Karpas-422 (cell line): ENCODE measurements around the gene ZBTB32. TPM values are rescaled to one million over a fixed set of nuclear protein-coding genes. Genes with fewer than 3 reads are reported as not detected.
"Not testable (repeated sequence)": the region's sequence is repeated elsewhere in the genome, so short reads cannot be mapped to it uniquely, and the experiment has no call there.

Experiments
- DNase-seq: peaks from one replicate; pipeline ENCODE4 v3.0.0-alpha.2; 2015
- H2AFZ ChIP-seq: fragments of 200-600 bp; sonication (generic); 2 replicates; pipeline ENCODE4 v1.6.1; 2014; ENCODE audit warnings: antibody characterized with exemption, low read length, mixed read lengths
- H3K27ac ChIP-seq: fragments of 200-600 bp; sonication (generic); 2 replicates; pipeline ENCODE4 v1.5.1; 2014; ENCODE audit warnings: mild to moderate bottlenecking, low read length, moderate library complexity
- H3K27me3 ChIP-seq: fragments of 200-600 bp; sonication (generic); 2 replicates; pipeline ENCODE4 v1.6.1; 2014; ENCODE audit warnings: low read length, mixed read lengths
- H3K36me3 ChIP-seq: fragments of 200-600 bp; sonication (generic); 2 replicates; pipeline ENCODE4 v1.6.1; 2014; ENCODE audit warnings: low read length, mixed read lengths; ENCODE audit not compliant: insufficient read depth
- H3K4me1 ChIP-seq: fragments of 200-600 bp; sonication (generic); 2 replicates; pipeline ENCODE4 v1.6.1; 2014; ENCODE audit warnings: mild to moderate bottlenecking, low read length, mixed read lengths
- H3K4me2 ChIP-seq: fragments of 200-600 bp; sonication (generic); 2 replicates; pipeline ENCODE4 v1.6.1; 2014; ENCODE audit warnings: low read length, low read depth, mild to moderate bottlenecking; ENCODE audit not compliant: poor library complexity, severe bottlenecking
- H3K4me3 ChIP-seq: fragments of 200-600 bp; sonication (generic); 2 replicates; pipeline ENCODE4 v1.5.1; 2014; ENCODE audit warnings: mild to moderate bottlenecking, antibody characterized with exemption, low read length, mixed read lengths
- H3K79me2 ChIP-seq: fragments of 200-600 bp; sonication (generic); 2 replicates; pipeline ENCODE4 v1.6.1; 2014; ENCODE audit warnings: mild to moderate bottlenecking, low read length, mixed read lengths
- H3K9ac ChIP-seq: fragments of 200-600 bp; sonication (generic); 2 replicates; pipeline ENCODE4 v1.6.0; 2014; ENCODE audit warnings: low read length
- H3K9me2 ChIP-seq: fragments of 200-600 bp; sonication (generic), shearing (Covaris generic); replicated peaks from 2 replicates; pipeline ENCODE4 v1.6.0; 2014; ENCODE audit warnings: mild to moderate bottlenecking, low read length, moderate library complexity; ENCODE audit not compliant: insufficient read depth
- H3K9me3 ChIP-seq: fragments of 300-700, 200-600 bp; sonication (generic); 2 replicates; pipeline ENCODE4 v1.6.1; 2014; ENCODE audit warnings: low read length, mixed read lengths
- H4K20me1 ChIP-seq: fragments of 200-600 bp; sonication (generic); 2 replicates; pipeline ENCODE4 v1.6.1; 2014; ENCODE audit warnings: mild to moderate bottlenecking, antibody characterized with exemption, low read length, low read depth; ENCODE audit not compliant: insufficient read depth
- total RNA-seq: library from RNA; depleted of rRNA; stranded (reverse); fragments of >200 nt; shearing (Covaris generic); gene quantifications from 2 replicates; pipeline ENCODE4 v1.2.3, GENCODE V29; 2014; ENCODE audit warnings: low replicate concordance

Gene ZBTB32
- total RNA-seq, 1 experiment from 2014 or later: not detected

GRCh38 chr19:35720648-35721047 is 16.3 kb downstream of the ZBTB32 start:
- Histone ChIP-seq H3K27me3 (no peaks in the 10 kb centered on the region), H3K9me3 (no peaks in the 10 kb centered on the region), H2AFZ (no peak overlapping the region), H3K27ac (no peak overlapping the region), H4K20me1 (peaks cover 22% of the 10 kb centered on the region; the same call in 1 of the 2 replicates), H3K4me2 (no peak overlapping the region), H3K9me2 (no peaks in the 10 kb centered on the region), H3K4me3 (no peak overlapping the region), H3K4me1 (peaks cover 19% of the 10 kb centered on the region), H3K9ac (no peak overlapping the region), H3K79me2 (peaks cover 22% of the 10 kb centered on the region), H3K36me3 (peaks cover 11% of the 10 kb centered on the region)
- no peak for DNase-seq

GRCh38 chr19:35721374-35721773 is 17.0 kb downstream of the ZBTB32 start:
- H3K36me3 ChIP-seq: peaks cover 11% of the 10 kb centered on the region
- H3K27me3 ChIP-seq: no peaks in the 10 kb centered on the region
- no peaks in the 10 kb centered on the region for H3K9me2 ChIP-seq
- H3K27ac ChIP-seq: no peak overlapping the region
- DNase-seq: no peak
- H3K4me3 ChIP-seq: no peak overlapping the region
- H3K4me1 ChIP-seq: peaks cover 12% of the 10 kb centered on the region
- H3K9me3 ChIP-seq: no peaks in the 10 kb centered on the region
- H4K20me1 ChIP-seq: peaks cover 22% of the 10 kb centered on the region; the same call in 1 of the 2 replicates
- H3K79me2 ChIP-seq: peaks cover 22% of the 10 kb centered on the region
- no peak overlapping the region for H3K9ac ChIP-seq
- H3K4me2 ChIP-seq: no peak overlapping the region
- H2AFZ ChIP-seq: no peak overlapping the region

- H4K20me1 ChIP-seq: peaks cover 22% of the 10 kb centered on the region; the same call in 1 of the 2 replicates
- no peak overlapping the region for H2AFZ ChIP-seq
- H3K9ac ChIP-seq: no peak overlapping the region
- no peaks in the 10 kb centered on the region for H3K27me3 ChIP-seq
- H3K36me3 ChIP-seq: peaks cover 11% of the 10 kb centered on the region
- no peaks in the 10 kb centered on the region for H3K9me2 ChIP-seq
- H3K79me2 ChIP-seq: peaks cover 22% of the 10 kb centered on the region
- no peak overlapping the region for H3K4me3 ChIP-seq
- no peak overlapping the region for H3K27ac ChIP-seq
- H3K9me3 ChIP-seq: no peaks in the 10 kb centered on the region
- H3K4me2 ChIP-seq: no peak overlapping the region
- peaks cover 8% of the 10 kb centered on the region for H3K4me1 ChIP-seq
- no peak for DNase-seq
Observed at GRCh38 chr19:35722461-35722860, 18.1 kb downstream of the ZBTB32 start.

GRCh38 chr19:35722897-35723296 is 18.5 kb downstream of the ZBTB32 start:
- Histone ChIP-seq H3K9me3 (no peaks in the 10 kb centered on the region), H3K9ac (no peak overlapping the region), H3K4me3 (no peak overlapping the region), H3K4me2 (no peak overlapping the region), H3K36me3 (peaks cover 11% of the 10 kb centered on the region), H3K79me2 (peaks cover 22% of the 10 kb centered on the region), H2AFZ (no peak overlapping the region), H4K20me1 (peaks cover 22% of the 10 kb centered on the region; the same call in 1 of the 2 replicates), H3K9me2 (no peaks in the 10 kb centered on the region), H3K27me3 (no peaks in the 10 kb centered on the region), H3K27ac (no peak overlapping the region), H3K4me1 (peaks cover 8% of the 10 kb centered on the region)
- no peak for DNase-seq

GRCh38 chr19:35723671-35724070 is 19.3 kb downstream of the ZBTB32 start:
- Histone ChIP-seq H3K36me3 (peaks cover 11% of the 10 kb centered on the region), H3K9ac (no peak overlapping the region), H3K9me2 (no peaks in the 10 kb centered on the region), H3K4me2 (no peak overlapping the region), H3K4me1 (peaks cover 8% of the 10 kb centered on the region), H3K9me3 (no peaks in the 10 kb centered on the region), H3K4me3 (no peak overlapping the region), H2AFZ (no peak overlapping the region), H3K27me3 (no peaks in the 10 kb centered on the region), H4K20me1 (peaks cover 20% of the 10 kb centered on the region; the same call in 1 of the 2 replicates), H3K79me2 (peaks cover 16% of the 10 kb centered on the region), H3K27ac (no peak overlapping the region)
- no peak for DNase-seq

- Histone ChIP-seq H3K79me2 (peaks cover 12% of the 10 kb centered on the region), H4K20me1 (peaks cover 15% of the 10 kb centered on the region; the same call in 1 of the 2 replicates), H3K36me3 (peaks cover 11% of the 10 kb centered on the region)
- not testable (repeated sequence) for H3K4me2 ChIP-seq, H3K9ac ChIP-seq, H3K9me2 ChIP-seq, H3K4me3 ChIP-seq, H3K27me3 ChIP-seq, H3K4me1 ChIP-seq, H2AFZ ChIP-seq, H3K9me3 ChIP-seq, H3K27ac ChIP-seq, DNase-seq
Observed at GRCh38 chr19:35724132-35724531, 19.8 kb downstream of the ZBTB32 start.

- Histone ChIP-seq H3K4me3 (no peak overlapping the region), H3K4me2 (no peak overlapping the region), H3K36me3 (peaks cover 11% of the 10 kb centered on the region), H3K79me2 (peaks cover 7% of the 10 kb centered on the region), H3K9me2 (no peaks in the 10 kb centered on the region), H2AFZ (no peak overlapping the region), H3K4me1 (peaks cover under 1% of the 10 kb centered on the region; the same call in 1 of the 2 replicates), H3K9ac (no peak overlapping the region), H3K9me3 (no peaks in the 10 kb centered on the region), H3K27me3 (no peaks in the 10 kb centered on the region), H4K20me1 (peaks cover 11% of the 10 kb centered on the region; the same call in 1 of the 2 replicates), H3K27ac (no peak overlapping the region)
- DNase-seq: no peak
Observed at GRCh38 chr19:35724560-35724959, 20.2 kb downstream of the ZBTB32 start.

GRCh38 chr19:35725216-35725861 is 21.0 kb downstream of the ZBTB32 start:
- Histone ChIP-seq H3K27ac (no peak overlapping the region), H3K79me2 (no peaks in the 10 kb centered on the region), H3K36me3 (peaks cover 3% of the 10 kb centered on the region), H3K27me3 (no peaks in the 10 kb centered on the region), H3K4me1 (no peaks in the 10 kb centered on the region), H3K9ac (no peak overlapping the region), H2AFZ (no peak overlapping the region), H4K20me1 (0 out of 2 replicates have a peak, but pooled peaks cover 4% of the 10 kb centered on the region), H3K4me3 (no peak overlapping the region), H3K9me2 (no peaks in the 10 kb centered on the region), H3K4me2 (no peak overlapping the region), H3K9me3 (no peaks in the 10 kb centered on the region)
- no peak for DNase-seq
